ENCODE data around the gene ADGRL1.

DNA sequence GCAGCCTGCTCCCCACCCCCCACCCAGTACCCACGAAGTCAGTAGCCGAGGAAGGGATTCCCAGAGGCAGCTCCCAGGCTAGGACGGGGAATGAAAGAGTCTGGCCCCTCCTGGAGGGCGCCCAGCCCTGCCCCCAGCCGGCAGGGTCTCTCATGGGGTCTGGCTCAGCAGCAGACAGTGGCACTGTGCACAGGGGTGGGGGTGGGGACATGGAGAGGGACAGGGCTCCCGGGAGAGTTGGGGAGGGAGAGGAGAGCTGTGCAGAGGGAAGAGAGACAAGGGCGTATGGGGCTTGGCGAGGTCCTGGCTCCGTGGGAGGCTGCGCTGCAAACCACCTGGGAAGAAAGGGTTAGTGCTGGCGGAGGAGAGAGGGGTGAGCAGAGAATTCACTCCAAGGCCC, 41.9 kb downstream of the ADGRL1 start:
- TF ChIP-seq POLR2A (IDR thresholded peaks at IDR 0.05): no peak
- TF ChIP-seq, protein P1, sequence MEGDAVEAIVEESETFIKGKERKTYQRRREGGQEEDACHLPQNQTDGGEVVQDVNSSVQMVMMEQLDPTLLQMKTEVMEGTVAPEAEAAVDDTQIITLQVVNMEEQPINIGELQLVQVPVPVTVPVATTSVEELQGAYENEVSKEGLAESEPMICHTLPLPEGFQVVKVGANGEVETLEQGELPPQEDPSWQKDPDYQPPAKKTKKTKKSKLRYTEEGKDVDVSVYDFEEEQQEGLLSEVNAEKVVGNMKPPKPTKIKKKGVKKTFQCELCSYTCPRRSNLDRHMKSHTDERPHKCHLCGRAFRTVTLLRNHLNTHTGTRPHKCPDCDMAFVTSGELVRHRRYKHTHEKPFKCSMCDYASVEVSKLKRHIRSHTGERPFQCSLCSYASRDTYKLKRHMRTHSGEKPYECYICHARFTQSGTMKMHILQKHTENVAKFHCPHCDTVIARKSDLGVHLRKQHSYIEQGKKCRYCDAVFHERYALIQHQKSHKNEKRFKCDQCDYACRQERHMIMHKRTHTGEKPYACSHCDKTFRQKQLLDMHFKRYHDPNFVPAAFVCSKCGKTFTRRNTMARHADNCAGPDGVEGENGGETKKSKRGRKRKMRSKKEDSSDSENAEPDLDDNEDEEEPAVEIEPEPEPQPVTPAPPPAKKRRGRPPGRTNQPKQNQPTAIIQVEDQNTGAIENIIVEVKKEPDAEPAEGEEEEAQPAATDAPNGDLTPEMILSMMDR (IDR thresholded peaks at IDR 0.05): no peak

All from thyroid gland (tissue), 4 donors.